ENCODE measurements around the gene OPCML.

The OPCML gene

DNA sequence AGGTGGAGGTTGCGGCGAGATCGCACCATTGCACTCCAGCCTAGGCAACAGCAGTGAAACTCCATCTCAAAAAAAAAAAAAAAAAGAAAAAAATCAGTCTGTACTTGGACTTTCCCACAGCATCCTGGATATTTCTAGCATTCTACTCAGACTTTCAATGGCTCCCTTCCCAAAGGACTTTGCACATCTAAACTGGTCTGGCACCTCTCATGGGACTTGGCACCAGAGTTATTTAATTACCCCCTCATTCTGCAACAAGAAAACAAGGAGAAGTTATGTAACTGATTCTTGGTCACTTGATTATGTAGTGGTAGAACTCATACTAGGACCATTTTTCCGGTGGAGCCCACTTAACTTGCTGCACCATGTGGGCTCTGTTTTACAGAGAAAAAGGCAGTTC is 519.5 kb downstream of the OPCML start:
- TF ChIP-seq, protein P1, sequence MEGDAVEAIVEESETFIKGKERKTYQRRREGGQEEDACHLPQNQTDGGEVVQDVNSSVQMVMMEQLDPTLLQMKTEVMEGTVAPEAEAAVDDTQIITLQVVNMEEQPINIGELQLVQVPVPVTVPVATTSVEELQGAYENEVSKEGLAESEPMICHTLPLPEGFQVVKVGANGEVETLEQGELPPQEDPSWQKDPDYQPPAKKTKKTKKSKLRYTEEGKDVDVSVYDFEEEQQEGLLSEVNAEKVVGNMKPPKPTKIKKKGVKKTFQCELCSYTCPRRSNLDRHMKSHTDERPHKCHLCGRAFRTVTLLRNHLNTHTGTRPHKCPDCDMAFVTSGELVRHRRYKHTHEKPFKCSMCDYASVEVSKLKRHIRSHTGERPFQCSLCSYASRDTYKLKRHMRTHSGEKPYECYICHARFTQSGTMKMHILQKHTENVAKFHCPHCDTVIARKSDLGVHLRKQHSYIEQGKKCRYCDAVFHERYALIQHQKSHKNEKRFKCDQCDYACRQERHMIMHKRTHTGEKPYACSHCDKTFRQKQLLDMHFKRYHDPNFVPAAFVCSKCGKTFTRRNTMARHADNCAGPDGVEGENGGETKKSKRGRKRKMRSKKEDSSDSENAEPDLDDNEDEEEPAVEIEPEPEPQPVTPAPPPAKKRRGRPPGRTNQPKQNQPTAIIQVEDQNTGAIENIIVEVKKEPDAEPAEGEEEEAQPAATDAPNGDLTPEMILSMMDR (conservative IDR thresholded peaks at IDR 0.05), result no peak

DNA sequence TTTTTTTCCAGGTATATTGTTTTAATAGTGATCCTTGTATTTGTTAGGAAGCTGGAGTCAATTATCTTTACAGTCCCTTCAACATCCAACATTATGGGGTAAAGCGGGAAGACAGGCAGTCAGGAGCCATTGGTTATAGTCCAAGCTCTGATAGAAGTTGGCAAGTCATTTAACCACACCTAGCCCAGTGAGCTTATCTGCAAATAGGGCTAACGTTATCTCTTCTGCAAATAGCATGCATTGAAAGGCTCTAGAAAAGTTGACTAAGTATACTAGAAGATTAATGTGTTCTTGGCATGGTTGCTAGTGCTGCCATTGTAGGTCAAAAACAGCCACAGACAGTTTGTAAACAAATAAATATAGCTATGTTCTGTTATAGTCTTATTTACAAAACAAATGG is 520.7 kb downstream of the OPCML start:
- H3K27ac ChIP-seq, result no peak overlapping the region
- TF ChIP-seq, protein P1 (conservative IDR thresholded peaks at IDR 0.05), result no peak

More for the DNA sequence above, 519.5 kb downstream of the OPCML start:
- no peak overlapping the region for H3K27ac ChIP-seq

DNA sequence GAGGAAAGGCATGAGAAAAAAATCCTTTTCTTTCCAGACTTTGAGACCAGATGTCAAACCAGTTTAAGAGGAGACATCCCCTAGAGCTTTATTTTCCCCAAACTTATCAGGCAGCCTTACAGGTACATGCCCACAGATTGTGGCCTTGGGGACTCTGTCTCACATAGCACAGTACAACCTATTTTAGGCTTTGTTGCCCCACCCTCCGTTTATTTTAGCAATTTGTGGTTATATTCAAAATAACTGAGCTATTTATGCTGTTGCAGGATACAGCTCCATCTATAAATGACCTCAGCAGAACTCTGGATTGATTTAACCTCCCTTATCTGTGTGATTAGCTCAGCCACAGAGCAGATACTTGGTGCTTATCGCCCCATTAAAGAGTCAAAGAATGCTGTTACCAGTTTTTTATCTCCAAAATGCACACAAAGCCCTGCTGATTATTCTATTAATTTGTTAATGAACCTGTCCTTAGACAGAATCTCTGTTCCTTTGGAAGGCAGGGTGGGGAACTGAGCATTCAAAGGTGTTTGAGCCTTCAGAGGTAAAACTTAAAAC is 525.2 kb downstream of the OPCML start:
- no peak overlapping the region for H3K27ac ChIP-seq
- TF ChIP-seq, protein P1 (conservative IDR thresholded peaks at IDR 0.05), result no peak

DNA sequence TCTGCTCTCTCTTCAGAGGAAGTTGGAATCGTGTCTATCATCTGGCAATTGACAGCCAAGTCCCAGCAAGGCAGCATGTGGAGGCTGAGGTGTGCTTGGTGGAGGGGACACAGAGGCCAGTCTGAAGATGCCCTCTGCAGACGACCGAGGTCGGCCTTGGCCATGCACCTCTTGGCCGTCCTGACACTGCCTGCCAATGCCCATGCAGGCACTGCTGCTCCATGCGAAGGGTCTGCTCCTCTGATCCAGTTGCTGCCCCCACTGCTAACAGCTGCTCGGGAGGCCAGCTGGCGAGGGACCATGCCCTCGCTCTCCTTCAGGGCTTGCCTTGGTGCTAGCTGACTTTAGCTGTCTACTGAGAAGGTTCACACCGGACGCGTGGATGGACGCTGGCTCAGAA is 527.9 kb downstream of the OPCML start:
- TF ChIP-seq, protein P1 (conservative IDR thresholded peaks at IDR 0.05), result no peak

DNA sequence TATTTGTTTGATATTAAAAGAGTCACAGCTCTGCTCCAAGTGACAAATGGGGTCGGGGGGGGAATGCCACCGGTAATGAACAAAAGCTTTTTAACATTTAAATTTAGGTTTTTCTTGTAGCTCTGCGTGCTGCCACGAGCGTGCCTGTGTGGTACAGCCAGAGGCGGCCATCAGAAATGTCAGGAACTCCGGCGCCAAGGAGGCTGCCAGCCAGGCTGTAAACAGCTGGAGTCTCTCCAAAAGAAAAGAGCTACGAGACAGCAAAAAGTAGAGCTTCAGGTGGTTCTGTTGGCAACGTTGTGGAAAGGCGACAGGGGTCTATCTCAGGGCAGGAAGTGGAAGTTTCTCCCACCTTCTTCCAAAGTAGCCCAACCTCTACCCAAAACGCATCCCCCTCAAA is 532.8 kb downstream of the OPCML start:
- H3K27ac ChIP-seq, result peak overlapping the region; percentile 64; the same call in 1 of the 2 replicates
- TF ChIP-seq, protein P1 (conservative IDR thresholded peaks at IDR 0.05), result no peak

More for the DNA sequence above, 527.9 kb downstream of the OPCML start:
- no peak overlapping the region for H3K27ac ChIP-seq

DNA sequence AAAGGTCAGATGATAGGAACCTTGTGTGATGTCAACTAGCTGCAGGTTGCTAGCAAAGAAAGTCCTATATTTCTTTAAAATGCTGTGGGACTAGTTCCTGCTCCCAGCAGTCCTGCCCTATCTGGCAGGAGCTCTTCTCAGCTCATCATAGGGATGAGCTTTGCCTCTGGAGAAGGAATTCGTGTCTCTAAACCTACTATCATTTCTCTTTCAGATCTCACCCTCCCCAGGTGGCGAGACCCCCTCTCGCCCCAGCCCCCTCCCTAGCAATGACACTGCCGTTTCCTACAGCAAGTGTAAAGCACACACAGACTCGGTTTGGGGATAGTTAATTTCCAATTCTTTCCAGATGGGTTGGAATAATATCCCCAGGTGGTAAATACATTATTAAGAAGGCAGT is 533.3 kb downstream of the OPCML start:
- TF ChIP-seq, protein P1 (conservative IDR thresholded peaks at IDR 0.05), result no peak

DNA sequence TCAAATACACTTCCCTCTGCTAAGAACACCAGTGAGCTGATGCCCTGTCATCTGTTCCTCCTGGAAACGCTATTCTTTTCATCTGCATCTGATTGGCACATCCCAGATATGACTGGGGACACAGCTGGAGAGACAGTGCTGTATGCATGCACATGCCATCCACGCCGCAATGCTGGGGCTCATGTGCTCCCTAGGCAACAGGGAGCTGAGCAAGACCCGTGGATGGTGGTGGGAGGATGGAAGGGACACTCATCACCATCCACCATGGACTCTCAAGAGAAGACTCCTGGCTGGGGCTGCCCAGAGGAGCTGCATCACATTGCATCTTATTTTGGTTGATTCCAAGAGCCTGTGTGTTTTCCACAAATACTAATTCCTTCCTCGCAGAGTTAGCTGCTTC is 534.9 kb downstream of the OPCML start:
- H3K27ac ChIP-seq, result no peak overlapping the region; the same call in 1 of the 2 replicates
- TF ChIP-seq, protein P1 (conservative IDR thresholded peaks at IDR 0.05), result no peak

More for the DNA sequence above, 533.3 kb downstream of the OPCML start:
- H3K27ac ChIP-seq, result peak overlapping the region; percentile 64; the same call in 1 of the 2 replicates

All from VCaP (cell line).